K562 (cell line): ENCODE measurements around the gene HACE1. TPM values are rescaled to one million over a fixed set of nuclear protein-coding genes. Genes with fewer than 3 reads are reported as not detected.

Experiments
- ATAC-seq: fragments of 200-7000 bp; cut with Tn5 transposase; 3 replicates; pipeline ENCODE4 v1.9.1; 2020; ENCODE audit warnings: moderate library complexity
- BruUV-seq: library from RNA; stranded (reverse); fragments of 400-500 nt; replicated peaks from 2 replicates; lab custom pipeline; 2021; lab: Mats Ljungman, UMichigan
- CTCF ChIA-PET: fragments of 300-600 bp; formaldehyde crosslinking; extraction: SDS; loops from one replicate; lab custom pipeline; 2021; ENCODE audit warnings: low intra/inter-chr PET ratio; lab: Yijun Ruan, JAX
- POLR2A ChIA-PET: fragments of 300-600, 350-650 bp; sonication (Branson Sonifier 250); formaldehyde crosslinking; extraction: SDS; loops from one replicate; lab custom pipeline; 2021; ENCODE audit warnings: antibody characterized with exemption, inconsistent platforms; lab: Yijun Ruan, JAX
- DNase-seq, 4 experiments: peaks; one replicate each; pipeline versions ENCODE4 v3.0.0 to v3.0.0-alpha.2; 2011 to 2018; ENCODE audit warnings: low spot score in 3 of 4, mixed read lengths in 3 of 4; ENCODE audit errors: extremely low read depth in 1 of 4
- FAIRE-seq: peaks from 2 replicates; lab custom pipeline; 2011; peaks lifted over from hg19 to GRCh38; lab: Jason Lieb, UNC
- H2AFZ ChIP-seq: 2 replicates; pipeline ENCODE4 v1.6.0; 2011; ENCODE audit warnings: low read depth, low read length, control low read depth, inconsistent platforms
- H3K27ac ChIP-seq: fragments of 200-600 bp; 3 replicates; pipeline ENCODE4 v1.8.0; 2011; ENCODE audit warnings: low read depth, mild to moderate bottlenecking, control low read depth, inconsistent platforms, low read length, moderate library complexity, mixed read lengths; ENCODE audit errors: extremely low read depth
- H3K27me3 ChIP-seq, 2 experiments: fragments of 300-600 bp in 1 of 2; 2 replicates in 1 of 2; 3 replicates in 1 of 2; pipeline versions ENCODE4 v1.6.0 to v1.8.0; 2011; ENCODE audit warnings: inconsistent platforms in 2 of 2, low read length in 2 of 2, mild to moderate bottlenecking in 1 of 2, mixed read lengths in 1 of 2, moderate library complexity in 1 of 2; ENCODE audit not compliant: control insufficient read depth in 2 of 2, insufficient read depth in 2 of 2
- H3K36me3 ChIP-seq: fragments of 300-600 bp; 3 replicates; pipeline ENCODE4 v1.8.0; 2011; ENCODE audit warnings: mild to moderate bottlenecking, low read length, inconsistent platforms; ENCODE audit not compliant: control insufficient read depth, insufficient read depth
- H3K4me1 ChIP-seq, 2 experiments: fragments of 200-600 bp in 1 of 2; replicated peaks in 1 of 2; 2 replicates in 1 of 2; 3 replicates in 1 of 2; pipeline versions ENCODE4 v1.5.1 to v1.8.0; 2011; ENCODE audit warnings: inconsistent platforms in 2 of 2, low read length in 2 of 2, mild to moderate bottlenecking in 1 of 2, mixed read lengths in 1 of 2, moderate library complexity in 1 of 2; ENCODE audit not compliant: control insufficient read depth in 2 of 2, insufficient read depth in 2 of 2
- H3K4me2 ChIP-seq: 2 replicates; pipeline ENCODE4 v1.6.1; 2011; ENCODE audit warnings: low read length, control low read depth, inconsistent platforms, mixed read lengths; ENCODE audit not compliant: insufficient read depth
- H3K4me3 ChIP-seq: fragments of 200-600 bp; sonication (generic), shearing (Covaris generic); 2 replicates; pipeline ENCODE4 v1.5.1; 2016; ENCODE audit warnings: control low read depth, inconsistent platforms
- H3K79me2 ChIP-seq: fragments of 200-600 bp; 3 replicates; pipeline ENCODE4 v1.8.0; 2011; ENCODE audit warnings: low read length, inconsistent platforms; ENCODE audit not compliant: control insufficient read depth, insufficient read depth
- H3K9ac ChIP-seq, 2 experiments: 2 replicates each; pipeline versions ENCODE4 v1.6.0 to v1.6.1; 2011; ENCODE audit warnings: low read depth in 2 of 2, low read length in 2 of 2, control low read depth in 1 of 2, inconsistent platforms in 1 of 2, mild to moderate bottlenecking in 1 of 2, mixed read lengths in 1 of 2; ENCODE audit not compliant: insufficient read depth in 1 of 2
- H3K9me1 ChIP-seq: one replicate; pipeline ENCODE4 v1.6.0; 2011; ENCODE audit warnings: inconsistent platforms, mild to moderate bottlenecking, low read length, moderate library complexity; ENCODE audit not compliant: control insufficient read depth, insufficient read depth
- H3K9me3 ChIP-seq: replicated peaks from 2 replicates; pipeline ENCODE4 v1.5.1; 2011; ENCODE audit warnings: low read depth, low read length, inconsistent platforms; ENCODE audit not compliant: control insufficient read depth, insufficient read depth
- H4K20me1 ChIP-seq: replicated peaks from 2 replicates; pipeline ENCODE4 v1.6.1; 2011; ENCODE audit warnings: low read length, inconsistent platforms, mixed read lengths; ENCODE audit not compliant: control insufficient read depth, insufficient read depth
- BRD4 ChIP-seq: fragments of 200-600 bp; sonication (generic); IDR thresholded peaks from 2 replicates; pipeline ENCODE4 v1.6.1; 2017; ENCODE audit warnings: inconsistent platforms
- CHD7 ChIP-seq: fragments of 200-600 bp; sonication (generic); IDR thresholded peaks from one replicate; pipeline ENCODE4 v1.6.1; 2012; ENCODE audit warnings: mild to moderate bottlenecking, low read depth, low read length, inconsistent platforms
- CSDE1 ChIP-seq, 2 experiments: fragments of 450-650 bp; IDR thresholded peaks; 2 replicates each; pipeline ENCODE4 v1.6.1; 2016; ENCODE audit warnings: mild to moderate bottlenecking in 1 of 2
- EHMT2 ChIP-seq: fragments of 450-650 bp; IDR thresholded peaks from 2 replicates; pipeline ENCODE4 v1.6.1; 2018; ENCODE audit warnings: antibody characterized with exemption
- L3MBTL2 ChIP-seq: fragments of 450-650 bp; IDR thresholded peaks from 2 replicates; pipeline ENCODE4 v1.6.1; 2016; ENCODE audit warnings: mild to moderate bottlenecking, moderate library complexity
- NCOA2 ChIP-seq, 2 experiments: fragments of 450-650 bp; IDR thresholded peaks; 2 replicates each; pipeline ENCODE4 v1.6.1; 2018; ENCODE audit warnings: mild to moderate bottlenecking in 2 of 2, moderate library complexity in 1 of 2; ENCODE audit not compliant: partially characterized antibody in 2 of 2
- RNF2 ChIP-seq: sonication (generic); IDR thresholded peaks from 2 replicates; pipeline ENCODE4 v1.6.1; 2016
- ZNF431 ChIP-seq: sonication (generic); formaldehyde crosslinking; IDR thresholded peaks from 2 replicates; pipeline ENCODE4 v1.8.0; 2022; ENCODE audit warnings: mild to moderate bottlenecking, missing genetic modification reagents
- WGBS: fragments of 100-300 bp; shearing (Covaris generic); methylation state at CpG from one replicate; pipeline ENCODE4 v1.1.6; 2016; ENCODE audit warnings: low coverage, mixed read lengths; ENCODE audit not compliant: insufficient coverage; ENCODE audit errors: missing lambda C conversion rate; 5-methylcytosine and 5-hydroxymethylcytosine counted together
- in situ Hi-C: fragments of 300-500 bp; cut with MboI; formaldehyde crosslinking; loops from 4 replicates; pipeline ENCODE4 v1.15.0; 2018; ENCODE audit warnings: inconsistent platforms, mixed read lengths
- intact Hi-C: fragments of 100-400 bp; cut with micrococcal nuclease; formaldehyde crosslinking; loops from 2 replicates; pipeline ENCODE4 v1.14.2; 2022
- polyA plus RNA-seq, 8 experiments: library from polyadenylated mRNA; depleted of rRNA in 4 of 8; stranded (reverse) in 5 of 8; unstranded in 3 of 8; fragments of >200 nt; fragmentation: Nextera tagmentation in 2 of 8; fragmentation: Illumina TruSeq in 1 of 8; extraction: Ambion mirVana in 2 of 8; extraction: Trizol in 1 of 8; gene quantifications; 2 replicates each; pipeline versions ENCODE4 v1.2.1 to v1.2.3, GENCODE V29; 2011 to 2014; ENCODE audit warnings: inconsistent platforms in 1 of 8, missing spikeins in 1 of 8
- total RNA-seq, 7 experiments: library from RNA; depleted of rRNA in 6 of 7; stranded (reverse); fragments of >200 nt in 6 of 7; fragmentation: Illumina TruSeq in 2 of 7; extraction: Trizol in 2 of 7; gene quantifications; 2 replicates each; pipeline versions ENCODE4 v1.2.1 to v1.2.3, GENCODE V29; 2011 to 2021; ENCODE audit warnings: low replicate concordance in 1 of 7
- TF ChIP-seq, protein P1 (sequence below): fragments of 250-450 bp; sonication (Bioruptor Pico); IDR thresholded peaks from 2 replicates; pipeline ENCODE4 v1.8.0; 2022; ENCODE audit warnings: moderate library complexity, mild to moderate bottlenecking, inconsistent platforms

HACE1 gene
- total and polyA plus RNA-seq, 9 of the 15 experiments (the other 6 are each of a cell fraction or from before 2014, with no cell fraction given): 3.6 to 19.9 (median 9.1) TPM

DNA sequence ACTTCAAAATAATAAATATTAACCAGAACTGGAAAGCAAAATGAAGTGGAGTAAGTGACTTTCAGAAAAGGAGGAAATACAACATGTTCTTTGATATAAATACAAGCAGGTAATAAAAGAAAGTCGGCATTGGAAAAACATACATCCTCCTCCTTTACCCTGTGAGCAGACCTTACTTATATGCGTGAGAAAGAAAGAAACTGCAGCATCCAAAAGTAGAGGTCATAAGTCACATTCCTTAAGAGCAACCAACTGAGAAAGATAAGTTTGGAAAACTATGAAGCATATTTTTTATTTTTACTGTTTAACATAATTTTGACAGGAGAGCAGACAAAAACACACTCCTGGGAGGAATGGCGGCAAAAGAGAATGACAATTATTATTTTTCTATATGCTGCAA is 155.5 kb downstream of the HACE1 start:
- Histone ChIP-seq H3K79me2 (no peaks in the 10 kb centered on the region), H3K9me3 (no peaks in the 10 kb centered on the region), H3K9ac (no peak overlapping the region; a peak in 1 of 4 replicates), H2AFZ (no peak overlapping the region), H3K4me3 (no peak overlapping the region), H3K27ac (no peak overlapping the region), H3K9me1 (no peaks in the 10 kb centered on the region), H3K4me2 (no peak overlapping the region), H3K36me3 (no peaks in the 10 kb centered on the region), H3K4me1 (peaks cover 0 to 8% of the 10 kb centered on the region in 2 experiments; a peak in 2 of 5 replicates), H4K20me1 (no peaks in the 10 kb centered on the region), H3K27me3 (no peaks in the 10 kb centered on the region)
- ATAC-seq (no peak), DNase-seq (no peak), FAIRE-seq (no peak)
- intact Hi-C loops: no loop called here
- BruUV-seq: no TSS peak
- TF ChIP-seq ZNF431 (CRISPR knock-in tag) (no peak), EHMT2 (no peak), RNF2 (no peak), CSDE1 (IDR thresholded peaks at IDR 0.05) (no peak), BRD4 (0 out of 2 replicates have a peak, but pooled peaks have one; percentile 20), L3MBTL2 (no peak), CHD7 (no peak), NCOA2 (IDR thresholded peaks at IDR 0.05; ENCODE audit: partially characterized antibody in 2 of 2) (no peak)
- TF ChIP-seq, protein P1, sequence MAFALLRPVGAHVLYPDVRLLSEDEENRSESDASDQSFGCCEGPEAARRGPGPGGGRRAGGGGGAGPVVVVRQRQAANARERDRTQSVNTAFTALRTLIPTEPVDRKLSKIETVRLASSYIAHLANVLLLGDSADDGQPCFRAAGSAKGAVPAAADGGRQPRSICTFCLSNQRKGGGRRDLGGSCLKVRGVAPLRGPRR (CRISPR knock-in tag): no peak
- POLR2A ChIA-PET: no interaction called here
- CTCF ChIA-PET: no interaction called here
- WGBS: 25% methylated on average over 3 of the region's 3 CpGs
- in situ Hi-C loops: no loop called here
